Fibroblast of skin of back (primary cell): ENCODE results near the gene MMP12.
A peak's percentile ranks its signal among the peaks of the same experiment; 100 is the strongest.

ENCODE experiments used
- DNase-seq: peaks from one replicate; pipeline ENCODE4 v3.0.0-alpha.2; 2013

Gene MMP12

DNA sequence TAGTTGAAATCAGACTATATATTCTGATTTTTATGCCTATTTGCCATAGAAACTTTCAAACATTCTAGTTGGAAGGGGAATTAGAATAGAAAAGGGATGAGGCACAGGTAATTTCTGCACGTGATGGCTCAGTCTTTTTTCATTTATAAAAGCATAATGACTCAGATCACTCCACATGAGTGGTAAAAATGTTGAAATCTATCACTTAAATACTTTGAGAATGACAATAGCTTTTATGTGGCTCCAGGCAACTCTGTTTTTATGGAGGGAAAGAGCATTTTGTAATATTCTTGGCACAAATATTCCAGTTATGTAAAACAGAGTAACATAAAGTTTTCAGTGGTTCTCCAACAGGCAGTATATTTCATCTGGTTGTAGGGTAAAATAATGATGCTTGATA is 25.5 kb downstream of the MMP12 start:
- DNase-seq, result peak; percentile 67

DNA sequence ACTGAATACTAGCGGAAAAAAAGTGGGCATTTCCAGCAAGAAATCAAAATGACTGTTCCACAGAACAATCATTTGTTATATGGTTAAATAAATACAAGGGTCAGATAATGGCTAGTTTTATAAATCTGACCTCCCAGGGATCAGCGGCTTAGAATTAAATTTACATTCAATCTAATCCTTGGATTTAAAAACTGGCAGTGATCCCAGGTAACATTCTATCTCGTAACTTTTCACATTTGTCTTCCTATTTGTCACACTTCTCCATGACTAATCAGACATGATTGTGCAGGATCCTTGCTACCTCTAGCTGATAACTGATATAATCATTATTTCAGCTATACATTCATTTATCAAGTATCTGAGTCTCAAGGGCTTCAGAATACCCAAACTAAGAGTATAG is 28.5 kb downstream of the MMP12 start:
- no peak for DNase-seq

DNA sequence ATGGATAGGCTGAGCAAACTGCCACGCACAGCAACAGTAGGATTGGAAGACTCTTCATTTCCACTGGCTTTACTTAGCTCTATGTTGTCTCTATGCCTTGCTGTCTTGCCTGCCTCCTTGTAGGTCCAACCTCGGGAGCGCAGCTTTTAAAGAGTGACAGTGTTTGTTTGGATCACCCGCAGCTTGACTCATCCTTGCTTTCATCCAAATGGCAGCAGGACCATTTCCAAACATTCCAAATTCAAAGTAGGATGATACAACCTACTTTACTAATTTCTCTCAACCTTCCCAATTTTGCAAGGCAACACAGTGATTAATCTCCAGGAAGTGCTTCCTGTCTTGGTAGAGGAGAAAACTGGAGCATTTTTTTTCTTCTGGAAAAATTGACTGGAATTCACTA is 31.3 kb downstream of the MMP12 start, which contains the start of gene MMP3:
Gene MMP3, minus strand, starts transcription at position 121 of the 400 bp plus-strand sequence. Its CDS starts 63 bp downstream, at position 58.
- DNase-seq, result peak; percentile 55

GRCh38 chr11:102842930-102843329 is 31.9 kb downstream of the MMP12 start:
- peak; percentile 12 for DNase-seq

GRCh38 chr11:102840018-102840417 is 34.8 kb downstream of the MMP12 start:
- DNase-seq, result no peak

DNA sequence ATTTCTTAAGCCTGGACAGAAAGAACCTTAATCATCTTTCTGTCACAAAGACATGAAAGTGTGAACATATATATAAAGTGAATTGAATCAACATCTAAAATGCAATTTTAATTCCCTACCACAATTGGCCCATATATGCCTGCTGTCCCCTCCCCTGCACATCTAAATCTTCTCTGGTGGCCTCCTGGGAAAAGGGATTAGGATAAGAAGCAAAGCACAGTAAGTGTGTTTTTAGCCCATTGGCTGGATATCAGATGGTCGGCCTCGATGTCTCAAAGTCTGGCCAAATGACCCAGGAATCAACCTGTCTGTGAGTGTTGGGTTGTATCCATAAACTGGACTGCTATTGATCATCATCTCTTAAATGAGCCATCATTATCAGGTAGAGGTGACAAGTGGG is 37.1 kb downstream of the MMP12 start:
- DNase-seq, result no peak

- no peak for DNase-seq
Observed at GRCh38 chr11:102837156-102837555, 37.6 kb downstream of the MMP12 start.

- peak; percentile 38 for DNase-seq
Observed at GRCh38 chr11:102836290-102836875, 38.4 kb downstream of the MMP12 start.

- no peak for DNase-seq
Observed at GRCh38 chr11:102833731-102834130, 41.1 kb downstream of the MMP12 start.

- no peak for DNase-seq
Observed at GRCh38 chr11:102832612-102833011, 42.2 kb downstream of the MMP12 start.

DNA sequence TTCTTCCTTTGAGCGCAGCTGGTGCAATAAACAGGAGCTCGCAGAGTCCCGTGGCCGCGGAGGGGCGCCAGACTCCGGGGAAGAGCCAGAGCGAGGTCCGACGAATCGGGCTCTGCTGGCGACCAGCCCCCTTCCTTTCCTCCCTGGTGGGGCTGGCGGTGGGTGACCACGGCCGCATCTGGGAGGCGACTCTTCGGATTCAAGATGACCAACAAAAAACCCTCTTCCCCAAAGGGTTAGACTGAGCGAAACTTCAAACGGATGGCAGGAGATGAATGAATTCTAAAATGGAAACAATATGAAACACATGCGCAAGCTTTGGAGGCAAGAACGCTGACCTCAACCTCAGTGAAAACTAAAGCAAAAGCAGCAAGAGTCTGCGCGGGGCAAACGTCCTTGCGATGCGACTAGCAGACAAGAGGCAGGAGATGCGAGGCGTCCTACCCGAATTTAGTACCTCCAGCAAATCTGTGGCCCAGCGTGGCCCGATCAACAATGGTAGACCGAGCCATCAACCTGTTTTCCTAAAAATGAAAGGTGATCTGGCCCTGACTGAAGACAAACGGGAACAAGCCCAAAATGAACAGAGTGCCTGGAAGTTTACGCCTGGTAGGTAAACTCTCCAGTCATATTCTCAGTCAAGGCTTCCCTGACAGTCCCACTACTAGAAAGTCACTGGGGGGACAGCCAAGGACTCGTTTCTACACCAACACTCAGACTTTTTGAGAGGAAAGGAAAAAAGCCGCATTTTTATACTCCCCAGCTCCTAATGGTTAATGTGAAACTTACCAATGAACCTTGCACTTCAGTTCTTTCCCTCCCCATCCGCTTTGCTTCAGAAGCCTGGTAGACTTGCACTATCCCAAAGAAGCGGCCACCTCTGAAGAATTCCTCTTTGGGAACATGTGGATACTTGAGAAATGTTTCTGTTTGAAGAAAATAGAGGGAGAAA is 43.0 kb downstream of the MMP12 start:
- peak; percentile 65 for DNase-seq

- no peak for DNase-seq
Observed at GRCh38 chr11:102831128-102831488, 43.7 kb downstream of the MMP12 start.

DNA sequence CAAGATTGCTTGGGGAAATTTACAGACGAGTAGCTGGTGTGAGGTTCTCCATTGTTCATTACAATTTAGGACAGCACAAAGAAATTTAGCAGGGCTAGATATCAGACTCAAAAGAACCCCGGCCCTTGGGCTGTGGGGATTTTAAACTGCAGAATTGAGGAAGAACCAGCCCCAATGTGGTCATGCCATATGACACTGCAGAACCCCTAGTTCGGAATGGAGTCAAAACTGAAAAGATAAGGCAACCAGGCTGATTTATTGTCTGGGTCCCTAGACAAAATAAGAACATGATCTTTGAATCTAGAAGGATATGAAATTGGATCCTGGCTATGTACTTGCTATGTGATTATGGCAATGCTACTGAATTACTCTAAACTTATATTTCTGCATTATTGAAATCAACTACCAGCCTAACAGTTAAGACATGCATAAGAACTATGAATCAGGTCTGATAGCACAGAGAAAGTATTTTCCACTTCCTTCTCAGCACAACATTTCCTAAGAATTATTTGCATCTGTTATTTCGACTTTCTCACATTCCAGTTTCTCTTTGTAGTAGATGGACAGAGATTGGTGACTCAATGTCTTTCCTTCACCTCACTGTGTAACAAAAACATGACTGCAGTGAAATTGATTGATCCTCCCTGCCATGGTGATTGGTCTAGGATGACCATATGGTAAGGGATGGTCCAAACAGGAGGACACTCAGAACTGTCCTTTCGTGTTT is 44.6 kb downstream of the MMP12 start:
- DNase-seq, result peak; percentile 25

- no peak for DNase-seq
Observed at GRCh38 chr11:102829316-102830000, 45.3 kb downstream of the MMP12 start.

- DNase-seq, result no peak
Observed at GRCh38 chr11:102824556-102824955, 50.2 kb downstream of the MMP12 start.

DNA sequence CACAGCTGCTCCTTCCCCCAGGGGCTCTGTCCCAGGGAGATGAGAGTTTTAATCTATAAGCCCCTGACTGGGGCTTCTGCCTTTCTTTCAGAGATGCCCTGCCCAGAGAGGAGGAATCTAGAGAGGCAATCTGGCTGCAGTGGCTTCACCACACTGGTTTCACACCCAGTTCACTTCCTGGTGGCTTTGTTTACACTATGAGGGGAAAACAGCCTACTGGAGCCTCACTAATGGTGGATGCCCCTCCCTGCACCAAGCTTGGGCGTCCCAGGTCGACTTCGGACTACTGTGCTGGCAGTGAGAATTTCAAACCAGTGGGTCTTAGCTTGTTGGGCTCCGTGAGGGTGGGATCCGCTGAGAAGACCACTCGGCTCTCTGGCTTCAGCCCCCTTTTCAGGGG is 55.3 kb downstream of the MMP12 start:
- no peak for DNase-seq

- DNase-seq, result no peak
Observed at GRCh38 chr11:102813484-102813883, 61.3 kb downstream of the MMP12 start.
